Stimulated activated CD8-positive, alpha-beta memory T cell treated with anti-CD3 and anti-CD28 coated beads, Interleukin-4, amount 100 ng/mL, for 24 hours (primary cell): ENCODE measurements around the gene AHCYL2.
"Not testable (repeated sequence)": the region's sequence is repeated elsewhere in the genome, so short reads cannot be mapped to it uniquely, and the experiment has no call there.

Experiments
- DNase-seq: peaks from one replicate; pipeline ENCODE4 v3.0.0-alpha.2; 2020; ENCODE audit warnings: low read depth

AHCYL2 gene

DNA sequence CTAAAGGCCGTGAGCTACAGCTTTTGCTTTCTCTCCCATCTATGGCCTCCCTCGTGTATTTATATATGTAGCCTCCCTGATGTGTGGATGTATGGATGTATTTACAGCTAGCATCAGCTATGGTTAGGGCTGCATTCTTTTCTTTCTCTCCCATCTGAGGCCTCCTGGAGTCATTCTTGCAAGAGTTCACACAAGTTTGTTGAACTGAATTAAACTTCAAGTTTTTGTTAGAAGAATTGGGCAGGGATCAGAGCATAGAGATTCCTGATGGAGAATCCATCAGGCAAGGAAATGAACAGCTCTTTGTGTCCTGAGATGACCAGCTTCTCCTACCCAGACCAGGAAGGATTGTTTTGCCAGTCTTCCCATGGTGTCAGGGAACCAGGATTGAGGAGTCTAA is 60.3 kb downstream of the AHCYL2 start:
- DNase-seq: no peak

DNA sequence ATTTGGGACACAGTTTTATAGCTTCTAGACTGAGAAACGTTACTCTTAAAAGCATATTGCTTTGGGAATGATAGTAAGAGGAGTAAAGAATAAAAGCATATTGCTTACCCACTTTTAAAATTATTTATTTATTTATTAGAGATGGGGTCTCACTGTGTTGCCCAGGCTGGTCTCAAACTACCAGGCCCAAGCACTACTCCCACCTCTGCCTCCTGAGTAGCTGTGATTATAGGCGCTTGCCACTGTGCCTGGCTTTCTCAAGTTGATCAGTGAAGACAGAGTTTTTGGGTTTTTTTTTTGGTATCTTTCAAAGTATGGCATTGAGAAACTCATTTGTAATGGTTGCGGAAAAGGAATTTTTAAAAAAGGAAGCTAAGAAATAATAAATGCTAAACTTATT is 68.0 kb downstream of the AHCYL2 start:
- no peak for DNase-seq

DNA sequence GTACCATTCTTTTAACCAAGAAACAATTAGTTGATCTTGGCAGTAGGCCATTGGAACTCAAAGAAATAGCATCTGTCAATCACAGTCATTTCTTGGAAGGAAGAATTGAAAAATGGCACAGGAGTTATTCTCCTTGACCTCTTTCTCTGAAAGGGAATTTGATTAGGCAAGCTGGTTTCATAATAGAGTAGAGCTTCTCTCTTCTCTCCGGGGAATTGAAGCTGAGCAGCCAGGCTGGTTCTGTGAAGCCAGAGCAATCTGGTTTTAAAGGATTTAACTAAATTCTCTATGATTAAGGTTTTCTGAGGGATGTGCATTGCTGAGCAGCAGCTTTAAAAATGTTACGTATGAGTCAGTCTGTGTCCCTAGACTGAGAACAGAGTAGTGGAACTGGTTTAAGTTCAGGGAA is 70.2 kb downstream of the AHCYL2 start:
- DNase-seq: no peak

DNA sequence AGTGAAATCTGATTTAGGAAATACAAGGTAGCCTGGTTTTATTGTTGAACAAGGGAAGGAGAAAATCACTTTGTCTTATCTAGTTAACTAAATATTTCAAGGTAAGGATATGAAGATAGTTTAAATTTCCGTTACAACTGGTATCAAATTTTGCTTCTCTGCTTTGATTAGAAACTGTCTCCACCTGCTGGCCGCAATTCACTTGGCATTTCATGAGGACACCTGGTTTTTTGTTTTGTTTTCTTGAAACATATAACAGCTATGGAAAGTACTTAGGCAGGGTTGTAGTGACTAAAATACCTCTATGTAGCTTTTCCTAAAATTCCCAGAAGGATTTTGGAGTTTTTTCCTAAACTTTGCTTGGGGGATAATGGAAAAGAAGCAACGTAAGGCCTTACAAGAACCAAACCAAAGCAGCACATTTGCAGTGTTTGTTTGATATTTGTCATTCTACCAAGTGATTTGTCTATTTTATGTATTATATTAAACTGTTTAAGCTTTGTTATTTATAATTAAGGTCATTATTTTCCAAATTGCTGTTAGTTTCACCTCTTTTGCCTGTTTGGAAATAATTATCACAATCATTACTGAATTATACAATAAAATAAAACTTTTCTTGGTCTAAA is 73.6 kb downstream of the AHCYL2 start:
- peak; percentile 27 for DNase-seq

DNA sequence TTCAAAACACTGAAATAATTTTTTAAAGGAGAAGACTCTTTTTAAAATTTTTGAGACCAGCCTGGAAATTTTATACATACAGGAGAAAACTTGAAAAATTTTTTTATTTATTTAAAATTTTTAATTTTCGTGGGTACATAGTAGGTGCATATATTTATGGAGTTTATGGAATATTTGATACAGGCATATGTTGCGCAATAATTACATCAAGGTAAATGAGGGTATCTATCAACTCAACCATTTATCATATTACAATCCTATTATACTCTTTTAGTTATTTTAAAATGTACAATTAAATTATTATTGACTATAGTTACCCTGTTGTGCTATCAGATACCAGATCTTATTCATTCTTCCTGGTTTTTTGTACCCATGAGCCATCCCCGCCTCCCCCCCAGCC is 75.1 kb downstream of the AHCYL2 start:
- no peak for DNase-seq

DNA sequence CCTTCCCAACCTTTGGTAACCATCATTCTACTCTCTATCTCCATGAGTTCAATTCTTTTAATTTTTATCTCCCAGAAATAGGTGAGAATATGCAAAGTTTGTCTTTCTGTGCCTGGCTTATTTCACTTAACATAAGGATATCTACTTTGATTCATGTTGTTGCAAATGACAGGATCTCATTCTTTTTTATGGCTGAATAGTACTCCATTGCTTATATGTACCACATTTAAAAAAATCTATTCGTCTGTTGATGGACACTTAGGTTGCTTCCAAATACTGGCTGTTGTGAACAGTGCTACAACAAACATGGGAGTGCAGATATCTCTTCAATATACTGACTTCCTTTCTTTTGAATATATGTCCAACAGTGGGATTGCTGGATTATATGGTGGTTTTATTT is 75.5 kb downstream of the AHCYL2 start:
- DNase-seq: not testable (repeated sequence)

DNA sequence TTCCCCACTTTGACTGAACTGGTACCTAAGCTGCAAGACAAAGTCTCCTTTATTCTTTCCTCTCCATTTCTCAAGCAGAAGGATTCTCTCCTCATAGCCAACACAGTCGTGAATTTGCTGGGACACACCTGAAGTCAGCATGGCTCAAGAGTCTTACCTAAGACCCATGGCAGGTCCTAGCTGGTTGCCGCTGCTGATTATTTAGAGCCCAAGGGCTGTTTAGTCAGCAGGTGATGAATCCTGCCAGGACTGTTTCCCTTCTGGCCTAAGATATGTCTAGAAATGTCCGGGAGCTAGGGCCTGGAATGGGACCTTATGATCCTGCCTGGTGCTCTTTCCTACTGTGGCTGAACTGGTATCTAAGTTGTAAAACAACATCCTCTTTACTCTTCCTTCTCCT is 82.8 kb downstream of the AHCYL2 start:
- no peak for DNase-seq

- no peak for DNase-seq
Measured at GRCh38 chr7:129308047-129308446, 83.2 kb downstream of the AHCYL2 start.

DNA sequence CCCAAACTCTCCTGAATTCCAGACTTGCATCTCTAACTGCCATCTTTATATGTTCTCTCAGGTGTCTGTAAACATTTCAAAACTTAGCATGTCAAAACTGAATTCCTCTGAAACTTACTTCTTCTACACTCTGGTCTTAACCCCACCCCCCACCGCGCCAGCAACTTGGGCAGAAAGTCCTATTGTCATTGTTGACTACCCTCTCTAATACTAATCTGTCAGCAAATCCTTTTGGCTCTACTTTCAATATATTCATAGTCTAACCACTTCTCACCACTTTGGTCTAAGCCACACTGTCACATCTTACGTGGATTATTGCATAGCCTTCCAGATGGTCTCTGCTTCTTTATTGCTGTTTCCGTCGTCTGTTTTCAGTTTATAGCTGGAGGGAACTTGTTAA is 86.6 kb downstream of the AHCYL2 start:
- DNase-seq: no peak

DNA sequence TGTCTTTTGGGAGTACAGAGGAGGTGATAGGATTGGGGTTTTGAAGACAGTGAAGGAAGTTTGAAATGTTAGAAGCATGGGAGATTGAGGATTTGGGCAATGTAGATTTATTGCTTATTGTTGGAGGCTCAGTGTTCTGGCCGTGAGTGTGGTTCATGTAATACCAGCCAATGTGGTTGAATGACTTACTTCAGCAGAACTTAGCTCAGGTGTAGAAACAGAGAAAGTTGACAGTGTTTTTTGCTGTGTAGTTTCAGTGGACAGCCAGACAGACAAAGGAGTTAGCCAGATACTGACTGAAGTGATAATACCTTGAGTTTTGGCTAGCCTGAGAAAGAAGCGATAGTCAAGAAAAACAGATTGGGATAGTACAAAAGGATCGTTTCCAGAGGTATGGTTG is 88.5 kb downstream of the AHCYL2 start:
- DNase-seq: no peak

DNA sequence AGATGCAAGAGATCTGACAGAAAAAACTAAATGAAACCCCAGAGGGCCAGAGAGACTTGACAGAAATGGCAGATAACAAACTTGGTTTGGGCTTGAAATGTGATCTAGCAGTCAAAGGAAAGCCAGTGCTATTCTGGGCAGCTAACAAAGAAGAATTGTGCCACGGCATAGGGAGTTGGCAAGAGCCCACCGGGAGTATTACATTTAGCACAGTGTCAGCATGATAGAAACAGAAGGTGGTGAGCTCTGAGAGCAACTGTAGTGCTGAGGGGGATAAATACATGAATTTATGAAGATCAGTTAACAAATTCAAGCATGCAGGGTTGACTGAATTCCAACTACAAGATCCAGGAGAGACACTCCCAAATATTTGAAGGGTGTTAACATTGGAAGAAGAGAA is 91.1 kb downstream of the AHCYL2 start:
- DNase-seq: no peak

DNA sequence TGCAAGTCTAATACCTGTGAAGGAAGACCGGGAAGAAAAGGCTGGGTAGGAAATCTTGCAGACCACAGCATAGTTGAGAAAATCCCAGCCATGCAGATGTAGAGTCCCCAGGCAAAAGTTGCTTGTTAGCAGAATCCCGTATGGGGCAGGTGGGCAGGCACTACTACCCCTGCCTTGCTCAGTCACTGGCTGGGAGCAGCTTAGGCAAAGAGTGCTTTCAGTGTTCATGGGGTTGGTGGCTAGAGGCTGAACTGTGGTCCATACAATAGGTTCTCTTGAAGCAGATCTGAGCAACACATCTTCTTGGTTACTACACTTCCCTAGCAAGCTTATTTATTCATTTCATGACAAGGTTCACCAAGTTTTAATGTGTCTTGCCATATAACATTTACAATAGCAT is 92.6 kb downstream of the AHCYL2 start:
- no peak for DNase-seq

- no peak for DNase-seq
Measured at GRCh38 chr7:129327076-129327475, 102.2 kb downstream of the AHCYL2 start.

DNA sequence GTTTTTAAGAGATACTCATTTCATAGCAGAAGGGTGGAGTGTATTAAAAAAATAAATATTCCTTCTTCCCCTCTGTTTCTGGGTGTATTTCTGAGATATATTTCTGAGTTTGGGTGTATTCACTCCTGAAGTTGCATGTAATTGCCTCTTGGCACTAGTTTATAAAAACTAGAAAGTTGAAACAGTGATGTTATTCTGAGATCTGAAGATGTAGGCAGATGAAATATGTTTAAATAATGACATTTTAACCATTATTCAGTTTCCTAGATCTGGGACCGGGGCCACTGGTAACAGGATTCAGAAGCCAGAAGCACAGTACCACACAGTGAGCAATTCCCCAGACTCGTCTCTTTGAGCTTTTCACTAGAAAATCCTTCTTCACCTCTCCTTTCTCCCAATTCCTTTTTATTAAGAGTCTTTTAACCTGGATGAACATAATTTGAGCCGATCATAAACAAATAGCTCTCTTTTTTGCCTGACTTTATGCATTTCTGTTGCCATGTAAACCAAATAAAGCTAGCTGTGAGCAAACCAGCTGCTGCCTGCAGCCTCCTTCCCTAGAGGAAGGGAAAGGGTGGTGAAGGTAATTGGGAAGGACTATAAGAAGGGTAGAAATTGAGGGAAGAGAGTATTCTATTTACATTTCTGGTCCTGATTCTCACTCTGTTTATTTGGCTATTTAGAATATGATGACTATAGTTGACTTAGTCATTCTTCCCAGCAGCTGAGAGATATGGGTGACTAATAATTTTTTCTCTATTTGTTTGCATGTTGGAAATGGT is 107.6 kb downstream of the AHCYL2 start:
- no peak for DNase-seq

DNA sequence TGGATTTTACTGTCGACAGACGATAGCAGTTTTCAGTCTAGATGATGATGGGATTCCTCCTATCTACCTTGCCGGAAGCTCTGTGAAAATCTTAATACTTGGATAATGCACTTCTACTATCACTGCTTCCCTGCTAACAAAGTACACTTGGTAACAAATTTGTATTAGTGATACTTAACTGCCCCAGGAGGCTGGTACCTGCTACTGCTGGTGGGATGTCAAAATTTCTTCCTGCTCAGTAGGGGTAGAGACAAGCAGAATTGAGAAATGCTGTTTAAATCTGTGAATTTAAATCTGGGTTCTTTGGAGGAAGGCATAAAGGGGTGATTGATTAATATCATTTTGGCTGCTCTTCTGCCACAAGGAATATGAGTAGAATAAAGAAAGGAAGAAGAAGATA is 109.6 kb downstream of the AHCYL2 start:
- no peak for DNase-seq

DNA sequence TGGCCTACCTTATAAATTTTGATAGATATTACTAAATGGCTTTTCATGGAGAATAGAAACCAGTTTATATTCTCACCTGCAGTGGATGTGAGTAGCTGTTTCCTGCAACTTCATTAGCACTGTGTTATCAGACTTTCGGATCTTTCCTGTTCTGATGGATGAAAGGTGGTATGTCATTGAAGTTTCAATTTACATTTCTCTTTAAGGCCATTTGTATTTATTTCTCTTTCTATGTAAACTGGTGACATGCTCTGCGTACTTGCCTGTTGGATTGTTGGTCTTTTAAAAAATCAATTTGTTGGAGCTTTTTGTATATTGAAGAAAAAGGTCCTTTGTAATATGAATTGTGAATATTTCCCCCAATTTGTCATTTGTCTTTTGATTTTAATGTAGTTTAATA is 113.6 kb downstream of the AHCYL2 start:
- no peak for DNase-seq

GRCh38 chr7:129341212-129341611 is 116.4 kb downstream of the AHCYL2 start:
- DNase-seq: no peak

DNA sequence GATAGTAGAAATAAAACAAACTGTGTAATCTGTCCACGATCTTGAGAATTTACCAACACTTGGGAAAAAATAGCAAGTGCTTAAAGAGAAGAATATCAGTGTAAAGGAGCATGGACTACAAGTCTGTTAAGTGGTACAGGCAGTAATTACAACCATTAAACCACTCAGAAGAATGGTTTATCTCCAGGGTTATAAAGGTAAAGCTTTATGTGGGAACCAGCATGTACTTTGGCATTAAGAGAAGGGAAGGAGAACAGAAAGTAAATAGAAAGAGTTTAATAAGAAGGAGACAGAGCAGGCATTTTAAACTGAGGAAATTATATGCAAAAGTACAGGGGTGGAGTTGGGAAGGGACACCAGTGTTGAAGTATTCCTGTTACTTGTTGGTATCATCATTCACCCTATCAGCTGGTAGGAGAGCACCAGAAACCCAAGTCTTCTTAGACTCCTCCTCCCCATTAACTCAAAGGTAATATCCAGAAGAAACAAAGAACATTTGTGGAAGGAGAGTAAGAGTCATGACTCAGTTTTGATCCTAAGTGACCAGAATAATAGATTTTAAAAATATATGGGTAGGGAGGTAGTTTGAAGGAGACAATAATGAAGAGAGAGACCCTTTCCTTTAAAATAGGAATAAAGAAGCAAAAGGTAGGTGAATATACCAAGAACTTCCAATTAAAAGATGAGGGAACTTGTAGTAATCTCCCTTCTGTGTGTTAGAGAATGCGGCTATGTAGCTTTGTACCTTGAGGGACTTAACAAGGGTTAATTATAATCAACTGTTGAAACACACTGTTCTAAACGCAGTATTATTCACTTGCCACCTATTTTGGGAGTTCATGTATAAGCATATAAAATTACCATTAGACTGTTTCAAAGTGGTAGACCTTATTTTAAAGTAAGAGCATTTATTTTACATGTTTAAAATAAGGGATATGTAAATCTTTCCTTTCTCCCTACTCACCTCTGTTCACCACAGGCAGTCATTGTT is 117.3 kb downstream of the AHCYL2 start:
- DNase-seq: no peak

- no peak for DNase-seq
Measured at GRCh38 chr7:129343099-129343700, 118.4 kb downstream of the AHCYL2 start.

GRCh38 chr7:129347330-129347729 is 122.5 kb downstream of the AHCYL2 start:
- DNase-seq: no peak

- DNase-seq: no peak
Measured at GRCh38 chr7:129348023-129348740, 123.4 kb downstream of the AHCYL2 start.

GRCh38 chr7:129351320-129351719 is 126.5 kb downstream of the AHCYL2 start:
- no peak for DNase-seq
